Panc1 (cell line): ENCODE measurements around the gene PDLIM7. TPM values are rescaled to one million over a fixed set of nuclear protein-coding genes. Genes with fewer than 3 reads are reported as not detected.

Source experiments
- ATAC-seq: fragments of 200-7000 bp; cut with Tn5 transposase; 2 replicates; pipeline ENCODE4 v1.9.1; 2020; ENCODE audit warnings: mild to moderate bottlenecking, moderate library complexity
- BruUV-seq: library from RNA; stranded (reverse); fragments of 400-500 nt; replicated peaks from 2 replicates; lab custom pipeline; 2021; lab: Mats Ljungman, UMichigan
- CTCF ChIA-PET: fragments of 300-600 bp; sonication (Branson Sonifier 250); formaldehyde crosslinking; loops from one replicate; lab custom pipeline; 2022; ENCODE audit warnings: antibody characterized with exemption; lab: Charles Lee
- POLR2A ChIA-PET: fragments of 300-600 bp; sonication (Branson Sonifier 250); formaldehyde crosslinking; loops from one replicate; lab custom pipeline; 2022; ENCODE audit warnings: antibody characterized with exemption; lab: Charles Lee
- DNase-seq: peaks from one replicate; pipeline ENCODE4 v3.0.0-alpha.2; 2010; ENCODE audit warnings: low read depth, low spot score
- H3K27ac ChIP-seq: 2 replicates; pipeline ENCODE4 v1.5.1; 2011; ENCODE audit warnings: mild to moderate bottlenecking, low read length, inconsistent platforms
- H3K27me3 ChIP-seq: fragments of 200-500 bp; sonication (Bioruptor generic); 2 replicates; pipeline ENCODE4 v1.6.0; 2014; ENCODE audit warnings: low read length, inconsistent platforms; ENCODE audit not compliant: control insufficient read depth, insufficient read depth
- H3K36me3 ChIP-seq: fragments of 200-500 bp; sonication (Bioruptor generic); 2 replicates; pipeline ENCODE4 v1.5.1; 2014; ENCODE audit warnings: inconsistent platforms, mild to moderate bottlenecking, low read length, moderate library complexity; ENCODE audit not compliant: control insufficient read depth, insufficient read depth
- H3K4me1 ChIP-seq: 2 replicates; pipeline ENCODE4 v1.5.1; 2011; ENCODE audit warnings: inconsistent platforms, mild to moderate bottlenecking, low read length, moderate library complexity; ENCODE audit not compliant: control insufficient read depth, insufficient read depth
- H3K4me3 ChIP-seq, 2 experiments: 2 replicates each; pipeline ENCODE4 v1.5.1; 2011 to 2012; ENCODE audit warnings: low read depth in 2 of 2, low read length in 2 of 2, mild to moderate bottlenecking in 2 of 2, inconsistent platforms in 1 of 2, moderate library complexity in 1 of 2
- H3K9me3 ChIP-seq: fragments of 200-500 bp; sonication (Bioruptor generic); 2 replicates; pipeline ENCODE4 v1.5.1; 2014; ENCODE audit warnings: low read depth, mild to moderate bottlenecking, inconsistent platforms, low read length, moderate library complexity; ENCODE audit not compliant: control insufficient read depth, insufficient read depth
- POLR2AphosphoS5 ChIP-seq: IDR thresholded peaks from 2 replicates; pipeline ENCODE4 v1.6.1; 2012; ENCODE audit warnings: mild to moderate bottlenecking, low read depth, low read length, moderate library complexity
- SIN3A ChIP-seq: IDR thresholded peaks from 2 replicates; pipeline ENCODE4 v1.6.1; 2012; ENCODE audit warnings: low read depth, mild to moderate bottlenecking, low read length, moderate library complexity, borderline replicate concordance; ENCODE audit not compliant: insufficient read depth
- TCF7L2 ChIP-seq: IDR thresholded peaks from 2 replicates; pipeline ENCODE4 v1.6.1; 2011; ENCODE audit warnings: mild to moderate bottlenecking, low read depth, low read length, inconsistent platforms
- in situ Hi-C: cut with HindIII; loops from 2 replicates; pipeline ENCODE4 v1.10.0; 2016; ENCODE audit warnings: low sequenced_read_pairs, low pct_unique_long_range_greater_than_20kb
- intact Hi-C: fragments of 100-400 bp; cut with micrococcal nuclease; formaldehyde crosslinking; loops from one replicate; pipeline ENCODE4 v1.10.0; 2022; ENCODE audit not compliant: unreplicated experiment
- total RNA-seq: library from RNA; stranded (reverse); gene quantifications from one replicate; pipeline ENCODE4 v1.2.1, GENCODE V29; 2021; ENCODE audit not compliant: unreplicated experiment
- TF ChIP-seq, protein P1 (sequence below), 2 experiments: IDR thresholded peaks; 2 replicates each; pipeline ENCODE4 v1.6.1; 2011 to 2012; ENCODE audit warnings: low read depth in 2 of 2, control low read depth in 1 of 2, low read length in 1 of 2, mild to moderate bottlenecking in 1 of 2, moderate library complexity in 1 of 2; ENCODE audit not compliant: insufficient read depth in 1 of 2
- TF ChIP-seq, protein P2 (sequence below): fragments of 450-650 bp; IDR thresholded peaks from 2 replicates; pipeline ENCODE4 v1.5.1; 2017; ENCODE audit warnings: mild to moderate bottlenecking

PDLIM7 gene
- total RNA-seq, 1 experiment from 2014 or later, result 62.9 TPM

DNA sequence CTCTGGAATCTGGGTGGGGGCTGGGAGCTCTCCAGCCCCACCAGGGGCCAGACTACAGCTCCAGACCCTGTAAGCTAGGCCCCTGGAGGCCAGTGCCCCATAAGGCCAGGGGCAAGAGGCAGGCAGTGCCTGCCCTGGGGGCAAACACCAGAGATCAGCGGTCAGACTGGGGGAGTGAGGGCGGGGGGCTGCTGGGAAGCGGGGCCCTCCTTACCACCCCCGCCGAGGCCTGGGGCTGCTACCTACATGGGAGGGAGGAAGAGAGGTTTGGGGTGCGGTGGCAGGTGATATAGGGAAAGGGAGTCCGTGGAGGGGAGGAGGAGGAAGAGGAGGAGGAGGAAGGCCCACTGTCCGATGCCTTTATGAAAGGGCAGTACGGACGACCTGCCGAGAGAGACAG is 38.0 kb downstream of the PDLIM7 start:
- ATAC-seq, result no peak
- intact Hi-C loops, result loop anchor here (10.0 kb wide), 1 partner anchor 145 kb away; the partner anchor contains the start of gene MXD3

DNA sequence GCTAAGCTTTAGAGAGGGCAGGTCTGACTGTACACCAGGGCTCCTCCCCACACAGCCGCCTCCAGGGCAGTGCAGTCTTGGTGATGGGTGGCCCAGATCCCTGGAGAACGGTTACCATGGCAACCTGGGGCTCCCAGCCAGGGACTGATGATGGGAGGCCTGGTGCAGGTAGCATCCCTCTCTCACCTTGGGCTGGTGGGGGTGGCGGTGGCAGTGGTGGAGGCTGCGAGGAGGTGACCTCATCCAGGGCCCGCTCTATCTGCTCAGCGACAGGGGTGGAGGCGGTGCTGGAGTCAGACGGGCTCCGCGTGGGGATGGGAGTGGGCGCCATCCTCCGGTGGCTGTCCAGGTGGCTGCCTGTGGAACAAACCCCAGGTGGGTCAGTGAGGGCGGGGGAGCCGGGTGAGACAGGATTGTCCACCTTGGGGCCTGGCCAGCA is 38.5 kb downstream of the PDLIM7 start:
- DNase-seq (no peak), ATAC-seq (no peak)
- in situ Hi-C loops, result no loop called here
- no peaks in the 10 kb centered on the region for H3K9me3 ChIP-seq
- peaks cover 3% of the 10 kb centered on the region; the same call in 1 of the 2 replicates for H3K36me3 ChIP-seq
- CTCF ChIA-PET, result no interaction called here
- intact Hi-C loops, result loop anchor here (10.0 kb wide), 1 partner anchor 144 kb away; the partner anchor contains the start of gene MXD3
- H3K4me1 ChIP-seq, result peaks cover 12% of the 10 kb centered on the region
- no peak overlapping the region for H3K27ac ChIP-seq
- TF ChIP-seq TCF7L2, result no peak
- no peak for TF ChIP-seq POLR2AphosphoS5
- TF ChIP-seq, protein P1, sequence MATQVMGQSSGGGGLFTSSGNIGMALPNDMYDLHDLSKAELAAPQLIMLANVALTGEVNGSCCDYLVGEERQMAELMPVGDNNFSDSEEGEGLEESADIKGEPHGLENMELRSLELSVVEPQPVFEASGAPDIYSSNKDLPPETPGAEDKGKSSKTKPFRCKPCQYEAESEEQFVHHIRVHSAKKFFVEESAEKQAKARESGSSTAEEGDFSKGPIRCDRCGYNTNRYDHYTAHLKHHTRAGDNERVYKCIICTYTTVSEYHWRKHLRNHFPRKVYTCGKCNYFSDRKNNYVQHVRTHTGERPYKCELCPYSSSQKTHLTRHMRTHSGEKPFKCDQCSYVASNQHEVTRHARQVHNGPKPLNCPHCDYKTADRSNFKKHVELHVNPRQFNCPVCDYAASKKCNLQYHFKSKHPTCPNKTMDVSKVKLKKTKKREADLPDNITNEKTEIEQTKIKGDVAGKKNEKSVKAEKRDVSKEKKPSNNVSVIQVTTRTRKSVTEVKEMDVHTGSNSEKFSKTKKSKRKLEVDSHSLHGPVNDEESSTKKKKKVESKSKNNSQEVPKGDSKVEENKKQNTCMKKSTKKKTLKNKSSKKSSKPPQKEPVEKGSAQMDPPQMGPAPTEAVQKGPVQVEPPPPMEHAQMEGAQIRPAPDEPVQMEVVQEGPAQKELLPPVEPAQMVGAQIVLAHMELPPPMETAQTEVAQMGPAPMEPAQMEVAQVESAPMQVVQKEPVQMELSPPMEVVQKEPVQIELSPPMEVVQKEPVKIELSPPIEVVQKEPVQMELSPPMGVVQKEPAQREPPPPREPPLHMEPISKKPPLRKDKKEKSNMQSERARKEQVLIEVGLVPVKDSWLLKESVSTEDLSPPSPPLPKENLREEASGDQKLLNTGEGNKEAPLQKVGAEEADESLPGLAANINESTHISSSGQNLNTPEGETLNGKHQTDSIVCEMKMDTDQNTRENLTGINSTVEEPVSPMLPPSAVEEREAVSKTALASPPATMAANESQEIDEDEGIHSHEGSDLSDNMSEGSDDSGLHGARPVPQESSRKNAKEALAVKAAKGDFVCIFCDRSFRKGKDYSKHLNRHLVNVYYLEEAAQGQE (IDR thresholded peaks at IDR 0.05; ENCODE audit: insufficient read depth in 1 of 2, low read depth in 2 of 2, low read length in 1 of 2), result no peak
- no peak for TF ChIP-seq SIN3A
- TF ChIP-seq, protein P2, sequence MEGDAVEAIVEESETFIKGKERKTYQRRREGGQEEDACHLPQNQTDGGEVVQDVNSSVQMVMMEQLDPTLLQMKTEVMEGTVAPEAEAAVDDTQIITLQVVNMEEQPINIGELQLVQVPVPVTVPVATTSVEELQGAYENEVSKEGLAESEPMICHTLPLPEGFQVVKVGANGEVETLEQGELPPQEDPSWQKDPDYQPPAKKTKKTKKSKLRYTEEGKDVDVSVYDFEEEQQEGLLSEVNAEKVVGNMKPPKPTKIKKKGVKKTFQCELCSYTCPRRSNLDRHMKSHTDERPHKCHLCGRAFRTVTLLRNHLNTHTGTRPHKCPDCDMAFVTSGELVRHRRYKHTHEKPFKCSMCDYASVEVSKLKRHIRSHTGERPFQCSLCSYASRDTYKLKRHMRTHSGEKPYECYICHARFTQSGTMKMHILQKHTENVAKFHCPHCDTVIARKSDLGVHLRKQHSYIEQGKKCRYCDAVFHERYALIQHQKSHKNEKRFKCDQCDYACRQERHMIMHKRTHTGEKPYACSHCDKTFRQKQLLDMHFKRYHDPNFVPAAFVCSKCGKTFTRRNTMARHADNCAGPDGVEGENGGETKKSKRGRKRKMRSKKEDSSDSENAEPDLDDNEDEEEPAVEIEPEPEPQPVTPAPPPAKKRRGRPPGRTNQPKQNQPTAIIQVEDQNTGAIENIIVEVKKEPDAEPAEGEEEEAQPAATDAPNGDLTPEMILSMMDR, result no peak
- POLR2A ChIA-PET, result no interaction called here
- no peaks in the 10 kb centered on the region for H3K27me3 ChIP-seq
- H3K4me3 ChIP-seq, result no peak overlapping the region
- no TSS peak for BruUV-seq

More for the DNA sequence above, 38.0 kb downstream of the PDLIM7 start:
- H3K9me3 ChIP-seq, result no peaks in the 10 kb centered on the region
- TF ChIP-seq POLR2AphosphoS5, result no peak
- TF ChIP-seq SIN3A, result no peak
- no peak for TF ChIP-seq TCF7L2
- TF ChIP-seq, protein P2, result no peak
- H3K4me3 ChIP-seq, result no peak overlapping the region
- no peak overlapping the region for H3K27ac ChIP-seq
- ChIA-PET CTCF (no interaction called here), POLR2A (no interaction called here)
- H3K4me1 ChIP-seq, result peaks cover 12% of the 10 kb centered on the region
- H3K36me3 ChIP-seq, result peaks cover 3% of the 10 kb centered on the region; the same call in 1 of the 2 replicates
- in situ Hi-C loops, result no loop called here
- no peak for DNase-seq
- H3K27me3 ChIP-seq, result no peaks in the 10 kb centered on the region
- no TSS peak for BruUV-seq
